CD4-positive, alpha-beta T cell treated with Interleukin-6 at 100 ng/mL for 8 hours (primary cell): ENCODE data around the gene CDH13.

Source experiments
- DNase-seq: peaks from one replicate; pipeline ENCODE4 v3.0.0-alpha.2; 2020; ENCODE audit warnings: mixed read lengths, low spot score

CDH13 gene

GRCh38 chr16:83768986-83769385 lies 1142.2 kb downstream of the CDH13 start:
- no peak for DNase-seq

GRCh38 chr16:83769397-83770008 lies 1142.7 kb downstream of the CDH13 start:
- DNase-seq = no peak

- DNase-seq = no peak
These were observed 1144.7 kb downstream of the CDH13 start for GRCh38 chr16:83771306-83771942.

GRCh38 chr16:83772806-83773205 lies 1146.0 kb downstream of the CDH13 start:
- no peak for DNase-seq

GRCh38 chr16:83774066-83774465 lies 1147.3 kb downstream of the CDH13 start:
- DNase-seq = no peak

- no peak for DNase-seq
These were observed 1150.2 kb downstream of the CDH13 start for GRCh38 chr16:83776944-83777343.

- no peak for DNase-seq
These were observed 1153.1 kb downstream of the CDH13 start for GRCh38 chr16:83779886-83780285.

- DNase-seq = no peak
These were observed 1158.7 kb downstream of the CDH13 start for GRCh38 chr16:83785455-83785854.

- no peak for DNase-seq
These were observed 1163.1 kb downstream of the CDH13 start for GRCh38 chr16:83789642-83790401.

GRCh38 chr16:83791916-83792315 lies 1165.1 kb downstream of the CDH13 start:
- DNase-seq = no peak

- DNase-seq = no peak
These were observed 1165.6 kb downstream of the CDH13 start for GRCh38 chr16:83792391-83792790.

GRCh38 chr16:83793179-83793578 lies 1166.4 kb downstream of the CDH13 start:
- no peak for DNase-seq

- DNase-seq = no peak
These were observed 1168.2 kb downstream of the CDH13 start for GRCh38 chr16:83794860-83795554.

- DNase-seq = no peak
These were observed 1170.2 kb downstream of the CDH13 start for GRCh38 chr16:83797013-83797412.

- DNase-seq = no peak
These were observed 1172.6 kb downstream of the CDH13 start for GRCh38 chr16:83799336-83799735.

GRCh38 chr16:83802135-83802534 lies 1175.4 kb downstream of the CDH13 start:
- DNase-seq = no peak

- DNase-seq = no peak
These were observed 1175.9 kb downstream of the CDH13 start for GRCh38 chr16:83802554-83803205.

- no peak for DNase-seq
These were observed 1177.0 kb downstream of the CDH13 start for GRCh38 chr16:83803811-83804210.

- no peak for DNase-seq
These were observed 1177.6 kb downstream of the CDH13 start for GRCh38 chr16:83804366-83804765.

- DNase-seq = no peak
These were observed 1179.3 kb downstream of the CDH13 start for GRCh38 chr16:83806036-83806435.

GRCh38 chr16:83806731-83807130 lies 1180.0 kb downstream of the CDH13 start:
- no peak for DNase-seq

GRCh38 chr16:83807327-83807709 lies 1180.5 kb downstream of the CDH13 start:
- no peak for DNase-seq
